Hematopoietic multipotent progenitor cell (in vitro differentiated cells): ENCODE measurements around the gene POLR3K. TPM values are rescaled to one million over a fixed set of nuclear protein-coding genes. Genes with fewer than 3 reads are reported as not detected.

ENCODE experiments used
- DNase-seq, 3 donors: peaks; one replicate each; pipeline ENCODE4 v3.0.0-alpha.2; 2011 to 2015; ENCODE audit warnings: low read depth in 2 of 3, low spot score in 2 of 3
- total RNA-seq: library from RNA; depleted of rRNA; stranded (reverse); fragments of >200 nt; gene quantifications from one replicate; pipeline ENCODE4 v1.2.3, GENCODE V29; 2012

Gene POLR3K
- 9.4 TPM for total RNA-seq

DNA sequence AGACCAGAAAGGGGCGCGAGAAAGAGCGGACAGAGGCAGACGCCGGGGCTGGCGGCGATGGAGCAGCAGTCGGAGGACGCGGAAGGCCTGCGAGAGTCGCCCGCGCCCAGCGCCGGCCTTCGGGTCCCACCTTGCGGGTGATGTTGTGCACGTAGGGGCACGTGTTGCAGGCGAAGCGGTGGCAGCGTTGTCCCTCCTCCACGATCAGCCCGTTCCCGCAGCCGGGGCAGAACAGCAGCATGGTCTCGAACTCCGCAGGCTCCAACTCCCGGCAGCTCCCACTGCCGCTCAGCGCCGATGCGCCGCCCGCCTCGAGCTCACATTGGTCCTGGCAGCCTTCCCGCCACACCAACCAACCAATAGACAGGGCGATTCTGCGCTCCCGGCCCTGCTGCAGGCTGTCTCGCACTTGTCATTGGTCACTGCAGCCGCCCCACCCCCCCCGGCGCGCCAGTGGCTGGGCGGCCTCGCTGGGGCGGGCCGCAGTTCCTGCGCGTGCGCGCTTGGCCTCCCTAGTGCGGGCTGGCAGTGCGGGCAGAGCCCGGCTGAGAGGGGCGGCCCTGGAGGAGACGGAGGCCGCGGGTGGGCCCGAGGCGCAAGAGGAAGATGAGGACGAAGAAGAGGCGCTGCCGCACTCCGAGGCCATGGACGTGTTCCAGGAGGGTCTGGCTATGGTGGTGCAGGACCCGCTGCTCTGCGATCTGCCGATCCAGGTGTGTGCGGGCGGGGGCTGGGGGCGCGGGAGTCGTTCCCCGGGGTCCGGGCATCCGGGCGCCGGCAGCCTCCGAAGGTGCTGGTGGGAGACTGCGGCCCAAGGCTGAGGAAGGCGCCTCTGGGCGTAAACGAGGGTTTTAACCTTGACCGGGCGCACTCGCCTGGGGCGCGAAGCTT, at the start of gene POLR3K, which contains the start of gene SNRNP25:
TSS of gene POLR3K (minus strand) at position 263 of the 891 bp plus-strand sequence. CDS start at position 241, 22 bp downstream.
TSS of gene SNRNP25 (plus strand) at position 483 of the 891 bp plus-strand sequence. CDS start at position 672, 189 bp downstream.
- DNase-seq = peak; percentile 88 to 98 (median 96)

DNA sequence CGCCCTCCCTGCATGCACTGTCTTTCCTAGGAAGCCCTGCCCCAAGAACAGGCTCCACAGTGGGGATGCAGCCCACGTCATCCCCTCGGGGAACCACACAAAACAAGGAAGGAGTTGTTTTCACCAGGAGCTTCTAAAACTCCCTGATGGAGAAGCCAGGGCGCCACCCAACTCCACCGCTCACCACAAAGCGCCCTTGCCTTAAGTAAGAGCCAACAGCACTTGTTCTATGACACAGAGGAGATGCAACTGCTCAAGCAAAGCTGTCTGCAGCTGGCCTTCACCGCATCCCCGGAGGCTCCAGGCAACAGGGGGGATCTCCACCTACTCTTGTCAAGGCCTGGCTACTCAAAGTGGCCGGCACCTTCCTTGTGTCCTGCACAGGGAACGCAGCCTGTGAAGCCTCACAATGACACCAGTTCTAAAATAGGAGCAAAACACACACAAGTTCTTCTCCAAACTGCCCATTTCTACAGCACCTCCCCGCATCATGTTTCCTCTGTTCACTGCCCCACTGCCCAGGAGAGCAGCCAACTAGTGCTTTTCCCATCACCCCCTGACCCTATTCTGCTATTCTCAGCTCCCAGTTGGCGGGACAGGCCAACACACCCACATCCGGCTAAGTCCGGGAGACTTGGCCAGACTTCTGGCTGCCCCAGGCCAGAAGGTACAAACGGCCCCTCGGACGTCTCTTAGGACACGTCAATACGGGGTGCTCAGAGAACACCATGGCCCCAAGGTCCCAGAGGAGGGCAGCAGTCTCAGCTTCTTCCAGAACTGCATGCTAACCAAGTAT, 48.9 kb upstream of the POLR3K start:
- DNase-seq = no peak

GRCh38 chr16:101586-101985, 48.2 kb upstream of the POLR3K start:
- no peak for DNase-seq

DNA sequence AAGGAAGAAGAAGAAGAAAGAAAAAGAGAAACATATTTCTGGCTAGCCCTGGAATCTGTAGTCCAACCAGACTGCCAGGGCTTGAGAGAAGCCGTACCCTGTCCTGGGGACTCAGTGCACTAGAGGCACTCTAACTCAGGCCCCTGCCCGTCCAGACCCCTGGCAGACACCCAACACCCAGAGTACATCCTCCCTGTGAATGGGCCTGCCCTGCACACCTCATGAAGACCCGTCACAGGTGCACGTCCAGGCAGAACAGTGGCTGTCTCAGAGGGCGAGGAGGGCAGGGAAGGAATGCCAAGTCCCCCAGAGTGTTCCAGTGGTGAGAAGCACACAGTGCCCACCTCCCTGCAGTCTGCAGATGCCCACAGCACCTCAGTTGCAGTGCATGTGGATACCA, 47.6 kb upstream of the POLR3K start:
- no peak for DNase-seq

GRCh38 chr16:97822-98221, 44.4 kb upstream of the POLR3K start:
- DNase-seq = no peak

GRCh38 chr16:96935-97381, 43.5 kb upstream of the POLR3K start:
- peak; percentile 83 to 95 (median 92) for DNase-seq

- no peak for DNase-seq
Measured at GRCh38 chr16:94918-95265, 41.5 kb upstream of the POLR3K start.

- DNase-seq = no peak
Measured at GRCh38 chr16:92431-93339, 39.3 kb upstream of the POLR3K start.

DNA sequence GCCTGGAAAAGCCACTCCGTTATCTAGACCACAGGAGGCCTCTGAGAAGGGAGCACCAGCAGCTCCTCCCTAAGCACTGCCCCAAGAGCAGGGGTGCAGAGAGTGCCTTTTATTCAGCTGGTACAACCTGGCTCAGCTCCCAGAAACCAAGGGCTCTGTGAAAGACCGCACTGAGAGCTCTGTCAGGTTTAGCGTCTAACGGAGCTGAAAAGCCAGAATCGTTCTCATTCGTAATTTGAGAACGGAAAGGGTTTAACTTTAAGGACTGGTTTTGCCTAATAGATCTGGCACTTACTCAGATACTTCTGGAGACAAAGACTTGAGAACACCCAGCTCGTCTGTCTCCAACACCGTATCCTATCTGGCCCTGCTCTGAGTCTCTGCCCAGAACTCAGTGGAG, 38.1 kb upstream of the POLR3K start:
- DNase-seq = peak in 1 of 3 donors; percentile 69

- no peak for DNase-seq
Measured at GRCh38 chr16:89391-90302, 36.2 kb upstream of the POLR3K start.

DNA sequence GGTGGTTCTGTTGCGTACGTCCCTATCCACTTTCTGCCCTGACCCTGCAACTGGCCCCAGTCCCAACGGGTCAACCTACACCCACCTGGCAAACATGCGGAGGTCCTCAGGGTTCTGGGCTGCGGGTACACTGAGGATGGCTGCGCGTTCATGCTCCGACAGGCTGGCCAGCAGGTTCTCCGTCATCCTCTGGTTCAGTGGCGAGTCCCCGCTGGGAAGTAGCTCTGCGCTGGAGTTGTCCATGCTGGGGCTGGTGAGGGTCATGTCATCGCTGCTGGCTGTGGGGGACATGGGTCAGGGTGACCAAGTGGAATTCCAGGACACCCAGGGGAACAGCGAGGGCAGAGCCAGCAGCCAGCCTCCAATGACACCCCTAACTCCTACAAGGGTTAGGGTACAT, 35.2 kb upstream of the POLR3K start:
- DNase-seq = no peak

DNA sequence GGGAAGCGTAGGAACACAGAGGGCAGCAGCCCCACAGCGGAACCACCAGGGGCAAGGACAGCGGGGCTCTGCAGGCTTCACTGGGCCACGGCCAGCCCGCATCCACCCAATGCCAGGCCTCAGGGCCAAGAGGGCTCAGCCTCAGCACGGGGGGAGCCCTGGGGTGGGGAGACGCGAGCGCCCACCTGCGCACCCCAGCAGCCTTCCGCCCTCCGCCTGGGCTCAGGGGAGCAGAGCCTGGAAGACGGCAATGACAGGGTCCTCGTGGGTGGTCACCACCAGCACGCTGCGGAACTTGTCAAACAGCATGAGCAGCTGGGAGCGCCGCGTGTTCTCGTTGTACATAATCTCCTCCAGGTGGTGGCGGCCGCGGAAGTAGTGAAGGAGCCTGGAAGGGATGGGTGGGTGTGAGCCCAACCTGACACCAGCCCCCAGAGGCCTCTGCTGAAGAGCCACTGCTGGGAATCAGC, 33.1 kb upstream of the POLR3K start:
- DNase-seq = no peak

DNA sequence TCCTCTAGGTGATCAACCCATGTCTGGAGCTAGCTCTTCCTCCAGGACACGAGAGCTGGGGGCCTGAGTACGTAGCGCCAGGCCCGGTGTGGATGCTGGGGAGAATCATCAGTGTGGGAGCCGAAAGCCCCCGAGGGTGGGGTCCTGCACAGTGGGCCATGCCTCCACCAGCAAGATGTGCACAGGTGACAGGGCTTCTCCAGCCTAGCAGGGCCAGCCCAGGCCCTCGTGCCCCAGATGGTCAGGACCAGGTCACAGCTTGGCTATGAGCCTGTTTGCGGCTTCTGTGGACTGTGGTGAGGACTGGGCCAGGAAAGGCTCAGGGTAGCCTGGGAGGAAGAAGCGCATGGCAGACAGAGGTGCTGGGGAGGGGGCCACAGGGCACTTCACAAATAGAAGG, 32.5 kb upstream of the POLR3K start:
- DNase-seq = no peak

DNA sequence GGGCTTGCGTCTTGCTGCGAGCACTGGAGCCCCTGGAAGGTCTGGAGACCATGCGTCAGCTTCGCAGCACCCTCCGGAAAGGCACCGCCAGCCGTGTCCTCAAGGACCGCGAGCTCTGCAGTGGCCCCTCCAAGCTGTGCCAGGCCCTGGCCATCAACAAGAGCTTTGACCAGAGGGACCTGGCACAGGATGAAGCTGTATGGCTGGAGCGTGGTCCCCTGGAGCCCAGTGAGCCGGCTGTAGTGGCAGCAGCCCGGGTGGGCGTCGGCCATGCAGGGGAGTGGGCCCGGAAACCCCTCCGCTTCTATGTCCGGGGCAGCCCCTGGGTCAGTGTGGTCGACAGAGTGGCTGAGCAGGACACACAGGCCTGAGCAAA, 32.0 kb upstream of the POLR3K start:
- no peak for DNase-seq

GRCh38 chr16:84718-85406, 31.5 kb upstream of the POLR3K start:
- DNase-seq = peak in 2 of 3 donors; percentile 91 to 93

DNA sequence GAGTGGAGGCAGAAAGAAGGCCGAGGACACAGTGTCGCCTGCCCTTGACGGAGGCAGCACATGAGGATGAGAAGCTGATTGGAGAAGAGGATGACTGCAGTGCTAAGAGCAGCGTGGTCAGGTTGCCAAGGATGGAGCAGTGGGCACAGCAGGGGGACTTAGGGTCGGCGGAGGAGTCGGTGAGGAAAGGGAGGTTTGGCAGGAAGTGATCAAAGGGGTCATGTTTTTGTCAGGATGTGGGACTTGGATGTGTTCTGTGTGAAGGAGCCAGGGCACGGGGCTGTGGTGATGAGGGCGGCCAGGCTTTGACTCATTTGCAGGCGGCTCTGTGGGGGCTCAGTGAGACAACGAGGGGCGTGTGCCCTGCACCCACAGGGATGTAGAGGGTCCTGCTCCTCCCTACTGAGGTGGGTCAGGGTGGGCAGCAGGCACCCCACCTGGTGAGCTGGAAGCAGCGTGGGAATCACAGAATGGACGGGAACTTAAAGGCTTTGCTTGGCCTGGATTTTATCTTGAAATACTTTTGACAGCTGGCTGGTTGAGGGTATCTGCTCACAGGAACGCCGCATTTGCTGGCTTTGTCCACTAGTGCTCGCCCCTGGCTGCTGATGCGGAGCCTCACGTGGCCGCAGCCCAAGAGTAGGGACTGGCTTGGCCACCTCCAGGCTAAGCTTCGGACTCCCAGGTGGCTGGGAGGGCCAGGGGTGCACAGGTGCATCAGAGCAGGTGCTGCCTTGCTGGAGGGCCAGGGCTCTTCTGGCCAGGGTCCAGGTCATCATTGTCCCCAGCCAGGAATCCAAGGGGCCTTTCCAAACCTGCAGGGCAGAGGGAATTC, 30.6 kb upstream of the POLR3K start:
- peak in 1 of 3 donors; percentile 23 for DNase-seq

GRCh38 chr16:83060-83603, 29.7 kb upstream of the POLR3K start:
- DNase-seq = no peak
